CD4-positive, alpha-beta T cell treated with Interferon alpha-2 for 1 hour (primary cell): ENCODE data around the gene G6PC1.

Source experiments
- DNase-seq, 2 donors: peaks; one replicate each; pipeline ENCODE4 v3.0.0-alpha.2; 2020 to 2022

The G6PC1 gene

DNA sequence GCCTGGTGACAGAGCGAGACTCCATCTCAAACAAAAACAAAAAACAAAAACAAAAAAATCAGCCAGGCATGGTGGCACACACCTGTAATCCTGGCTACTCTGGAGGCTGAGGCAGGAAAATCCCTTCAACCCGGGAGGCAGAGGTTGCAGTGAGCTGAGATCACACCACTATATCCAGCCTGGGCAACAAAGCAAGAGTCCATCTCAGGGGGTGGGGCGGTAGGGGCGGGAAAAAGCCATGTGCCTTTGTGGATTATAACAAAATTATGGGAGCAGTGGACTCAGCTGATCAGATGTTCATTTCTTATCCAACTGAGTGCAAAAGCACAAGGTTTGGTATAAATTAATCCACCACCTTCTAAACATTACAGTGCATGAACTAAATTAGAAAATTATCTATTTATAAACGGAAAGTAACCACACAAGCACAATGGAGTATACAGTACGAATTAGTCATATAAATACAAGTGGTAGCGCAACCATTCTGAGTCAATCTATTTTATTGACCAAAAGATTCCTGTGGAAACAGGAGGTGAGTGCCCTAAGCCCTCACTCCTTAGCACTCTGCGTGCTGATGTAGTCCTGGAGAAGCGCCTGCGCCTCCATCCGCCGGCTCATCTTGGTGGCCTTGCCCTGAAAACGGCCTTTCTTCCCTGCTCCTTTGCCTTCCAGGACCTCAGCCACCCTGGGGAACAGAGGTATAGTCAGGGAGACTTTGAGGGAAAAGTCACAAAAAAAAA is 49.6 kb downstream of the G6PC1 start:
- DNase-seq: no peak
